Endothelial cell of umbilical vein (primary cell): ENCODE measurements around the gene NBEA. TPM values are rescaled to one million over a fixed set of nuclear protein-coding genes. Genes with fewer than 3 reads are reported as not detected.

ENCODE experiments used
- BruUV-seq: library from RNA; stranded (reverse); fragments of 400-500 nt; replicated peaks from 2 replicates; lab custom pipeline; 2021; lab: Mats Ljungman, UMichigan
- CTCF ChIA-PET: fragments of 300-600, 350-600 bp; sonication (Branson Sonifier 250); formaldehyde crosslinking; loops from one replicate; lab custom pipeline; 2021; ENCODE audit warnings: antibody characterized with exemption, inconsistent platforms; lab: Charles Lee
- POLR2A ChIA-PET: fragments of 300-600, 350-600 bp; sonication (Branson Sonifier 250); formaldehyde crosslinking; loops from one replicate; lab custom pipeline; 2021; ENCODE audit warnings: antibody characterized with exemption, inconsistent platforms; lab: Charles Lee
- DNase-seq: peaks from one replicate; pipeline ENCODE4 v3.0.0-alpha.2; 2011; ENCODE audit warnings: low read depth, low spot score
- FAIRE-seq: peaks from 2 replicates; lab custom pipeline; 2011; peaks lifted over from hg19 to GRCh38; lab: Jason Lieb, UNC
- H2AFZ ChIP-seq: 2 replicates; pipeline ENCODE4 v1.6.0; 2012; ENCODE audit warnings: low read depth, low read length, control low read depth, inconsistent platforms
- H3K27ac ChIP-seq: 2 replicates; pipeline ENCODE4 v1.5.1; 2011; ENCODE audit warnings: low read depth, mild to moderate bottlenecking, control low read depth, low read length, moderate library complexity; ENCODE audit not compliant: insufficient read depth
- H3K27me3 ChIP-seq, 2 experiments: 2 replicates each; pipeline versions ENCODE4 v1.6.0 to v1.6.1; 2011; ENCODE audit warnings: low read length in 2 of 2, mixed read lengths in 1 of 2; ENCODE audit not compliant: control insufficient read depth in 2 of 2, insufficient read depth in 2 of 2
- H3K36me3 ChIP-seq, 2 experiments: 2 replicates in 1 of 2; 3 replicates in 1 of 2; pipeline ENCODE4 v1.5.1; 2011; ENCODE audit warnings: low read length in 2 of 2, mild to moderate bottlenecking in 1 of 2, moderate library complexity in 1 of 2; ENCODE audit not compliant: control insufficient read depth in 2 of 2, insufficient read depth in 2 of 2; ENCODE audit errors: extremely low read depth in 1 of 2
- H3K4me1 ChIP-seq: 3 replicates; pipeline ENCODE4 v1.5.1; 2011; ENCODE audit warnings: mild to moderate bottlenecking, low read length; ENCODE audit not compliant: control insufficient read depth, insufficient read depth; ENCODE audit errors: extremely low read depth
- H3K4me2 ChIP-seq: 2 replicates; pipeline ENCODE4 v1.6.1; 2011; ENCODE audit warnings: low read length, control low read depth, mixed read lengths; ENCODE audit not compliant: insufficient read depth
- H3K4me3 ChIP-seq, 3 experiments: fragments of 200-600 bp in 1 of 3; sonication (generic), shearing (Covaris generic) in 1 of 3; replicated peaks in 1 of 3; 2 replicates each; pipeline ENCODE4 v1.5.1; 2011 to 2016; ENCODE audit warnings: control low read depth in 3 of 3, low read length in 3 of 3, mild to moderate bottlenecking in 2 of 3, inconsistent platforms in 1 of 3, low read depth in 1 of 3, moderate library complexity in 1 of 3; ENCODE audit not compliant: insufficient read depth in 1 of 3
- H3K79me2 ChIP-seq: 2 replicates; pipeline ENCODE4 v1.6.0; 2012; ENCODE audit warnings: low read length, inconsistent platforms; ENCODE audit not compliant: control insufficient read depth, insufficient read depth
- H3K9ac ChIP-seq: replicated peaks from 2 replicates; pipeline ENCODE3; 2011; ENCODE audit warnings: low read length, control low read depth; ENCODE audit not compliant: insufficient read depth; ENCODE audit errors: extremely low read depth
- H3K9me1 ChIP-seq: replicated peaks from 3 replicates; pipeline ENCODE4 v1.6.0; 2011; ENCODE audit warnings: mild to moderate bottlenecking, low read length; ENCODE audit not compliant: control insufficient read depth, insufficient read depth; ENCODE audit errors: extremely low read depth
- H3K9me3 ChIP-seq: replicated peaks from 2 replicates; pipeline ENCODE4 v1.5.1; 2012; ENCODE audit warnings: low read length, inconsistent platforms; ENCODE audit not compliant: control insufficient read depth, insufficient read depth
- H4K20me1 ChIP-seq: replicated peaks from 2 replicates; pipeline ENCODE3; 2011; ENCODE audit warnings: mild to moderate bottlenecking, low read length; ENCODE audit not compliant: control insufficient read depth, insufficient read depth; ENCODE audit errors: extremely low read depth
- EZH2 ChIP-seq: IDR thresholded peaks from 2 replicates; pipeline ENCODE4 v1.6.1; 2012; ENCODE audit warnings: borderline replicate concordance, low read depth, mild to moderate bottlenecking, moderate library complexity, low read length, inconsistent platforms; ENCODE audit not compliant: severe bottlenecking
- FOS ChIP-seq: IDR thresholded peaks from 2 replicates; pipeline ENCODE4 v1.6.1; 2011; ENCODE audit warnings: mild to moderate bottlenecking, low read length, moderate library complexity, borderline replicate concordance; ENCODE audit not compliant: insufficient read depth
- GATA2 ChIP-seq: IDR thresholded peaks from 2 replicates; pipeline ENCODE4 v1.7.0; 2011; ENCODE audit warnings: low read depth, mild to moderate bottlenecking, moderate library complexity, mixed read lengths, low read length; ENCODE audit not compliant: insufficient read length, insufficient read depth
- JUN ChIP-seq: IDR thresholded peaks from 2 replicates; pipeline ENCODE4 v1.6.1; 2011; ENCODE audit warnings: borderline replicate concordance, low read depth; ENCODE audit not compliant: insufficient read length, insufficient read depth
- MYC ChIP-seq: IDR thresholded peaks from one replicate; pipeline ENCODE4 v1.6.1; 2011; ENCODE audit warnings: mild to moderate bottlenecking, low read depth, low read length
- POLR2A ChIP-seq: IDR thresholded peaks from 2 replicates; pipeline ENCODE4 v1.6.1; 2012; ENCODE audit warnings: low read depth, mild to moderate bottlenecking, control low read depth, low read length
- POLR2AphosphoS5 ChIP-seq: IDR thresholded peaks from 2 replicates; pipeline ENCODE4 v1.6.1; 2012; ENCODE audit warnings: low read depth, mild to moderate bottlenecking, control low read depth, low read length, moderate library complexity; ENCODE audit not compliant: insufficient read depth
- dilution Hi-C: fragments of 300-500 bp; cut with MboI; formaldehyde crosslinking; loops from one replicate; pipeline ENCODE4 v1.15.0; 2019; ENCODE audit warnings: low sequenced_read_pairs; ENCODE audit not compliant: extremely low pct_ligation_motif_present
- intact Hi-C: fragments of 100-400 bp; cut with micrococcal nuclease; formaldehyde crosslinking; loops from one replicate; pipeline ENCODE4 v1.10.0; 2022
- polyA plus RNA-seq, 4 experiments: library from polyadenylated mRNA; depleted of rRNA in 3 of 4; stranded (reverse) in 3 of 4; unstranded in 1 of 4; fragments of >200 nt; gene quantifications; 2 replicates each; pipeline versions ENCODE4 v1.2.1 to v1.2.3, GENCODE V29; 2011 to 2012; ENCODE audit warnings: missing spikeins in 1 of 4
- total RNA-seq: library from RNA; stranded (reverse); gene quantifications from 2 replicates; pipeline ENCODE4 v1.2.3, GENCODE V29; 2021
- TF ChIP-seq, protein P1 (sequence below), 2 donors: IDR thresholded peaks; 1 replicate in 1 of 2; 2 replicates in 1 of 2; pipeline ENCODE4 v1.5.1; 2011; ENCODE audit warnings: low read length in 2 of 2, mild to moderate bottlenecking in 2 of 2, moderate library complexity in 2 of 2, control low read depth in 1 of 2, inconsistent platforms in 1 of 2, low read depth in 1 of 2; ENCODE audit not compliant: insufficient read depth in 1 of 2; ENCODE audit errors: extremely low read depth in 1 of 2
- TF ChIP-seq, protein P2 (sequence below): IDR thresholded peaks from 2 replicates; pipeline ENCODE4 v1.6.1; 2011; ENCODE audit not compliant: insufficient read depth, insufficient read length

NBEA gene
- total and polyA plus RNA-seq, 2 donors (not counting 3 experiments of a cell fraction or from before 2014, with no cell fraction given): 3.0 to 4.8 TPM

DNA sequence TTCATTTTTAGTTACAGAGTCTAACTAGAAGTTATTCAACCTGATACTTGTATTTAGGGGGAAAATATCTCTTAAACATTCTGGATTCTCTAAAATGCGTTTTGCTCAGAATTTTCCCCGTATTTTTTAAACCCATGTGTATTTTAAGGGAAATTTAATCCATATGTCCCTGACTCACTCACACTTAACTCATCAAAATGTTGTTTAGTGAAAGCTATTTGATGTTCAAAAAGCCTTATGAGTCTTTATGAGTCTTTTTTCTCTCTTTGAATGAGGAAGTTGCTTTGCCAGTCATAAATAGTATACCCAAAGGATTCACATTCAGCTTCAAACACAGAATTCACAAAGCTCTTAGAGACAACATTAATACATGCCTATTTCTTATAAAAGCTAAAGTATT, 518.0 kb downstream of the NBEA start:
- no peaks in the 10 kb centered on the region for H3K36me3 ChIP-seq
- no peaks in the 10 kb centered on the region for H3K9me3 ChIP-seq
- no peaks in the 10 kb centered on the region for H3K9me1 ChIP-seq
- BruUV-seq: no TSS peak
- TF ChIP-seq POLR2A (no peak), JUN (no peak), POLR2AphosphoS5 (no peak), GATA2 (no peak), FOS (no peak), EZH2 (no peak), MYC (no peak)
- TF ChIP-seq, protein P1, sequence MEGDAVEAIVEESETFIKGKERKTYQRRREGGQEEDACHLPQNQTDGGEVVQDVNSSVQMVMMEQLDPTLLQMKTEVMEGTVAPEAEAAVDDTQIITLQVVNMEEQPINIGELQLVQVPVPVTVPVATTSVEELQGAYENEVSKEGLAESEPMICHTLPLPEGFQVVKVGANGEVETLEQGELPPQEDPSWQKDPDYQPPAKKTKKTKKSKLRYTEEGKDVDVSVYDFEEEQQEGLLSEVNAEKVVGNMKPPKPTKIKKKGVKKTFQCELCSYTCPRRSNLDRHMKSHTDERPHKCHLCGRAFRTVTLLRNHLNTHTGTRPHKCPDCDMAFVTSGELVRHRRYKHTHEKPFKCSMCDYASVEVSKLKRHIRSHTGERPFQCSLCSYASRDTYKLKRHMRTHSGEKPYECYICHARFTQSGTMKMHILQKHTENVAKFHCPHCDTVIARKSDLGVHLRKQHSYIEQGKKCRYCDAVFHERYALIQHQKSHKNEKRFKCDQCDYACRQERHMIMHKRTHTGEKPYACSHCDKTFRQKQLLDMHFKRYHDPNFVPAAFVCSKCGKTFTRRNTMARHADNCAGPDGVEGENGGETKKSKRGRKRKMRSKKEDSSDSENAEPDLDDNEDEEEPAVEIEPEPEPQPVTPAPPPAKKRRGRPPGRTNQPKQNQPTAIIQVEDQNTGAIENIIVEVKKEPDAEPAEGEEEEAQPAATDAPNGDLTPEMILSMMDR (IDR thresholded peaks at IDR 0.05; ENCODE audit: extremely low read depth in 1 of 2, insufficient read depth in 1 of 2, low read depth in 1 of 2, low read length in 2 of 2): no peak
- TF ChIP-seq, protein P2, sequence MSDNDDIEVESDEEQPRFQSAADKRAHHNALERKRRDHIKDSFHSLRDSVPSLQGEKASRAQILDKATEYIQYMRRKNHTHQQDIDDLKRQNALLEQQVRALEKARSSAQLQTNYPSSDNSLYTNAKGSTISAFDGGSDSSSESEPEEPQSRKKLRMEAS: no peak
- no peaks in the 10 kb centered on the region for H4K20me1 ChIP-seq
- no peak overlapping the region for H3K4me2 ChIP-seq
- no peak for DNase-seq
- intact Hi-C loops (no loop called here), dilution Hi-C loops (no loop called here)
- H3K79me2 ChIP-seq: no peaks in the 10 kb centered on the region
- no peak overlapping the region for H3K9ac ChIP-seq
- no peak for FAIRE-seq
- no peak overlapping the region for H3K4me3 ChIP-seq
- H3K27me3 ChIP-seq: no peaks in the 10 kb centered on the region
- CTCF ChIA-PET: interaction anchor here (0.9 kb wide), 1 partner anchor 11 kb away, joined by 3 read pairs; no protein-coding TSS in a partner anchor
- POLR2A ChIA-PET: no interaction called here
- H2AFZ ChIP-seq: no peak overlapping the region
- H3K27ac ChIP-seq: no peak overlapping the region
- no peaks in the 10 kb centered on the region for H3K4me1 ChIP-seq
